HG02973 (cell line): ENCODE measurements around the gene FBXO28.
A peak's percentile ranks its signal among the peaks of the same experiment; 100 is the strongest.
"Not testable (repeated sequence)": the region's sequence is repeated elsewhere in the genome, so short reads cannot be mapped to it uniquely, and the experiment has no call there.

Experiments
- ATAC-seq: cut with Tn5 transposase; IDR thresholded peaks from one replicate; pipeline ENCODE4 v1.9.1; 2021; ENCODE audit warnings: moderate library complexity; ENCODE audit not compliant: unreplicated experiment

FBXO28 gene, protein sequence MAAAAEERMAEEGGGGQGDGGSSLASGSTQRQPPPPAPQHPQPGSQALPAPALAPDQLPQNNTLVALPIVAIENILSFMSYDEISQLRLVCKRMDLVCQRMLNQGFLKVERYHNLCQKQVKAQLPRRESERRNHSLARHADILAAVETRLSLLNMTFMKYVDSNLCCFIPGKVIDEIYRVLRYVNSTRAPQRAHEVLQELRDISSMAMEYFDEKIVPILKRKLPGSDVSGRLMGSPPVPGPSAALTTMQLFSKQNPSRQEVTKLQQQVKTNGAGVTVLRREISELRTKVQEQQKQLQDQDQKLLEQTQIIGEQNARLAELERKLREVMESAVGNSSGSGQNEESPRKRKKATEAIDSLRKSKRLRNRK

DNA sequence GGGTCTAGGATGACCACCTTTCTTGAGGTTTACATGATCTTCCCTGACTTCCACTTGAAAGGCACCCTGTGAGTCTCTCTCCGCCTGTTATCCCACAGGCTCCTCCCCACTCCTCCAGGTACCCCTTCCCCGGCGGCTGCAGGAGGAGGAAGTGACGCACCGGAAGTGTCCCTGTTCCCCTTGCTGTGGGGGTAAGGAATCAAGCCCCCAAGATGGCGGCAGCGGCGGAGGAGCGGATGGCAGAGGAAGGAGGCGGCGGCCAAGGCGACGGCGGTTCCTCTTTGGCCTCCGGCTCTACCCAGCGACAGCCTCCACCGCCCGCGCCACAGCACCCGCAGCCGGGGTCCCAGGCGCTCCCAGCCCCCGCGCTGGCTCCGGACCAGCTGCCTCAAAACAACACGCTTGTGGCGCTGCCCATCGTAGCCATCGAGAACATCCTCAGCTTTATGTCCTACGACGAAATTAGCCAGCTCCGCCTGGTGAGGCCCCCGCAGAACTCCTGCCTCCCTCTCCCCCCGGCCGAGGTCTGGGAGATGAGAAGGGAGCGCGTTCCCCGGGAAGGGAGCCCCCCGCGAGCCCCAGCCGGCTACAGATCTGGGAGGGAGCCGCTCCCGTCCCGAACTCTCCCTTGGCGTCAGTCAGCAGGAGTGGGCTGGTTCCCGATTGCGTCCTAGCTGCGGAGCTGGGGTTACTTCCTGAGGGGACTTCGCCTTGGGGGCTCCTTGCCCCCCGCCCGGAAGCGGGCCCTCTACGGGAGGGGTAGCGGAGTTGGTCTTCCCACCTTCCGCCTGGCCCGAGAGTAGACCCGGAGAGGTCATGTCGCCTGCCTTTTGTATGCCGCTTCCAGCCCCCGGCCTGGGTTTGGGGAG is at the start of gene FBXO28:
Gene FBXO28 (plus strand): TSS at position 194 of the 869 bp plus-strand sequence. CDS start 19 bp downstream, at position 213.
- peak; percentile 98 for ATAC-seq

DNA sequence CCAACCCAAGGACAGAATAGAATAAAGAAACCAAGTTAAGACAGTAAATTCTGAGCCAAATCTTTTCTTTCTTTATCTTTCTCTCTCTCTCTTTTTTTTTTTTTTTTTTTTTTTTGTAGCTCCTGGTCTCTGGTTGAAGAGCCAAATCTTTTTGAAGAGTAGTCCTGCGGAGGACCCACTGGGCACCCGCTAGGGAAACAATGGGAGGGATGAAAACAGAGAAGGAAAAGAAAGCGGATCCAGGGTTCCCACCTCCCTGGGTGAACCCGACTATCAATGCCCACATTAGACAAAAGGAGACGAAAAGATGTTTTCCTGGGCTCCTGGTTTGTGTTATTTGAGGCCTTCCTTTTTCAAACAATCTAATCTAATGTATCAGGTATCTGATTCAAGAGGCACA is 49.8 kb upstream of the FBXO28 start:
- ATAC-seq = no peak

DNA sequence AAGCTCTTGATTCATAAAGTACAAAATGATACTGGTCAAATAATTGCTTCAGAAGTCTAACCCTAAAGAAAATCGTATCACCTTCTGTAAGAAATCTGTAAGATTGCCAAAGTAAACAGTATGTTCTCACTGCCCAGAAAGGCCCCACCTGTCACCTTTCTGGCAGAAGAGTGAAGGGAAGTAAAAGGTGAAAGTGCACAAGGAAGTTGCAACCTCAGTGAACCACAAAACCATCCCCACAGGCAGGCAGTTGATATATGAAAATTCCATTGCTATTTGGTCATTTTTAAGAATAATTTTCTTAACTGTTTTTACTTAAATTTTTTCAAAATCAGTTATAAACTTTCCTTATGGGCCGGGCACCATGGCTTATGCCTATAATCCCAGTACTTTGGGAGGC is 48.5 kb upstream of the FBXO28 start:
- ATAC-seq = no peak

DNA sequence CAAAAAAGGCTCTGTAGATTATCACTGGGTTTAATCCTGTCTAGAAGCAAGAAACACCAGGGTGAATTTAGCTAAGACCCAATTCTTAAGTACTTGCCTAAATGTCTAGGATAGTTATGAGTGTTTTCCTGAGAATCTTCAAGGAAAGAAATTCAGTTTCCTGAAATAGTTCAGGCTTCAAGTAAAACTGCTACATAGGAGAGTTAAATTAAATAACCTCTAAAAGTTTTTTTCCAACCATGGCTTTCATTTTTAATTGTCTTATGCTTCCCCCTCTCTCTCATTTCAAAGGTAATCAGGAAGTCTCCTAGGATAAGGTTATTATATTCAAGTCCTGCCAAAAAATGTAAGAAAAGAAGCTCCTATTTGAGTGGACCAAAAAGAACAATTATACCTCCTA is 46.7 kb upstream of the FBXO28 start:
- ATAC-seq = no peak

DNA sequence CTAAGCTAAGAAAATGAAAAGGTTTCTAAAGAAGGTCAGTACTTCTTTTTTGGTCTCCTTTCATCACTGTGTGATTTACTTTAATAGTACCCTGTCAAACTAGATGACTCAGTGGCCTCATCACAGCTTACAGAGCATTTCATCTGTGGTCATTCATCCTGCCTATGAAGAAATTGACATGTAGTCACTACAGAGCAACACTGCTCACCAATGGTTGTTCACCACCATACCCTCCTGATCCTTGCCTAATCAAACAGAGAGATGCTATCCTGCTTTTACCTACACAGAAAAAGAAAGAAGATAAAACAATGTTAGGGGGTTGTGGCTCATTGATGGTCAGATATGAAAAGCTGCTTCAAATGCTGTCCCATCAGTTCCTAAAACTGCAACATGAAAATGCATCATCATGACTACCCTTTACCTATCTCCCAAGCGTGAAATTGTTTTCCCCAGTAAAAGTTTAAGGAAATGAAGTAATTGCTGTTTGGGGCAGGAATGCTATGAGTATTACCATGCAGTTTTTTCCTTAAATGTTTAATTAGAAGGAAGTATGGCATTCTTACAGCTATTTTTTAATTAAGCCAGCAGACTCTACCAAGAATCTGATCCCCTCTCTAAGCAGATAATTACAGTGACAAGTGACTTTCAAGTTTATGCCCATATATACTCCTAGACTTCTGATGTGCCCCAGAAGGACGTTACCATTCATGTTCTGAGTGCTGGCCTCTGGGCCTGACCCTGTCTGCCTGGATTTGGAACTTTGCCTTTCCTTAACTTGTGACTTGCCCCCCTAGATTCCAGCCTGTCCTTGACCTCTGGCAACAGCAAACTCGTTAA is 46.1 kb upstream of the FBXO28 start:
- ATAC-seq = no peak

DNA sequence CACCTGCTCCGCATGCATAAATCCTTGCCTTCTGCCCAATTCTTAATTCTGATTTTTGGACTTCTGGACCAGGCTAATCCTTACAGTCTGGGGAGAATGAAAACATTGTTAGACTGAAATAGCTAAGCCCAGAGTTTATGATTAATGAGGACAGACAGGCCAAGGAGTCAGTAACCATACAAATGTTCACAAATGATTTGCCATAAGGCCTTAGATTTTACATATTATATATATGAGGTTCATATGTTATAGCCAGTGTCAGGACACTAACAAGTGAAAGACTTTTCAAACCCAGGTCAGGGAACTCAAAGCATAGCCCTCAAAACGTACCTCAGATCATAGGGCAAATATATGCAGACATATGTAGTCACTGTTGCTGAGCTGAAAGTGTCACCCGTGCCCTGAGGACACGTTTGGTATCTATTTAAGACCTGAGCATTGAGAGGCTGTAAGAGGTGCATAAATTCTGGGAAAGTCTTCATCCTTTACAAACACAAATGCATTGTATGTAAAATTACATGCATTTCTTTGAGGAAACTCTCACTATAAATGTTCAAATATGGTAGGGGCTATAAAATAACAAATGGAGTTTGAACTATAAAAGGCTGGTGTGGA is 45.3 kb upstream of the FBXO28 start:
- no peak for ATAC-seq

DNA sequence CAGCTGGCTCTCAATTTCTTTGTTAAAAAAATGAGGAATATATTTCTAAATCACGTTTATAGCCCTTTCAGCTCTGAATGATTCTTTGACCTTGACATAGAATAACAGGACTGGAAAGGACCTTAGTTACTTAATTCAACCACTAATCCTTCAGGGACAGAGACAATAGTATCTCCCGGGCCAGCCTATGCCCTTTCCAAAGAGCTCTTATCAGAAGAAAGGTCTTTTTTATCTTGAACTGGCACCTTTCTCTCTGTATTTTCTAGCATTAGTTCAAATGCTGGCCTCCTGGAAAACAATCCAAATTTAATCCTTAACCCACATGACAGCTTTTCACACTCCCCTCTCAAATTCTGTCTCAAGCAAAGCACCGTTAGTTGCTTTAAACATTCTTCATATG is 44.8 kb upstream of the FBXO28 start:
- no peak for ATAC-seq

DNA sequence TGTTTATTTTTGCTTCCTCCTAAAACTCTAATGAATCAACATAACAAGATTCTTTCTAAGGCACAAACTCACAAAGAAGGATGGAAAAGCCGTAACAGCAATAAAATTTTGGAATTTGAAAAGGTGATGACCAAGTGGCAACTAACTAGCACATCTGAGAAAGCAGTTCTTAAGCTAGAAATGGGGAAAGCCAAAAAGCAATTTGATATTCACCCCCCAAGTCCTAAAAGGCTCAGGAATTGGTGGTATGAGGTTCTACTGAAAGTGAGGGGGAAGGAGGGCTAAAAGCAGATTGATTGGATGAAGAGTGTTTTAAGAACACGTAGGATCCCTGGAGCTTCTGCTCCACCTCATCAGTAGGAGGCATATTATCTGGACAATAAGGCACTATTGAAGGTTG is 43.4 kb upstream of the FBXO28 start:
- no peak for ATAC-seq

DNA sequence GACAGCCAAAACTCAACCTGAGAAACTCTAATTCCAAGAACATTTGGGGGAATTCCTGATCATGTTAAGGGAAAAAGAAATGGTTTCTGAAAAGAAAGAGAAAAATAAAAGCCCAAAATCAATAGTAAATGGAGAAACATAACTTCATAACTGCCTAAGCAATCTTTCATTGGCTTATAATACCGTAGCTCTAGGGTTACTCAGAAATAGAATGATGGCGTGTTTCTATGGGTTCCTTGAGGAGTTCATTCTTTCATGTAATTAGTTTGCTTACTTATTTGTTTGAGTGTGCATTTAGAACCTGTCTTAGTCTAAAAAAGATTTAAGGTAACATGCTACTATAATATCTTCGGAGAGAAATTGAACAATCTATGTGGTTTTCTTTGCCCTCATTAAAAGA is 37.5 kb upstream of the FBXO28 start:
- ATAC-seq = no peak

DNA sequence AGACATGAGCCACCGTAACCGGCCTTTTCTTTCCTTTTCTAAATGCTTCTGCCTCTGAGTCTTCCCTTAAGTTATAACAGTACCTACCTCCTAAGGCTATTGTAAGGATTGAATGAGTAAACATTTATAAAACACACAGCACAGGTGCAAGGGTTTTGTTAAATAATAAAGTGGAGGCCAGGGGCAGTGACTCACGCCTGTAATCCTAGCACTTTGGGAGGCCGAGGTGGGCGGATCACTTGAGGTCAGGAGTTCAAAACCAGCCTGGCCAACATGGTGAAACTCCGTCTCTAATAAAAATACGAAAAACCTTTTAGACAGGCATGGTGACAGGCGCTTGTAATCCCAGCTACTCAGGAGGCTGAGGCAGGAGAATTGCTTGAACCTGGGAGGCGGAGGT is 34.3 kb upstream of the FBXO28 start:
- ATAC-seq = not testable (repeated sequence)

DNA sequence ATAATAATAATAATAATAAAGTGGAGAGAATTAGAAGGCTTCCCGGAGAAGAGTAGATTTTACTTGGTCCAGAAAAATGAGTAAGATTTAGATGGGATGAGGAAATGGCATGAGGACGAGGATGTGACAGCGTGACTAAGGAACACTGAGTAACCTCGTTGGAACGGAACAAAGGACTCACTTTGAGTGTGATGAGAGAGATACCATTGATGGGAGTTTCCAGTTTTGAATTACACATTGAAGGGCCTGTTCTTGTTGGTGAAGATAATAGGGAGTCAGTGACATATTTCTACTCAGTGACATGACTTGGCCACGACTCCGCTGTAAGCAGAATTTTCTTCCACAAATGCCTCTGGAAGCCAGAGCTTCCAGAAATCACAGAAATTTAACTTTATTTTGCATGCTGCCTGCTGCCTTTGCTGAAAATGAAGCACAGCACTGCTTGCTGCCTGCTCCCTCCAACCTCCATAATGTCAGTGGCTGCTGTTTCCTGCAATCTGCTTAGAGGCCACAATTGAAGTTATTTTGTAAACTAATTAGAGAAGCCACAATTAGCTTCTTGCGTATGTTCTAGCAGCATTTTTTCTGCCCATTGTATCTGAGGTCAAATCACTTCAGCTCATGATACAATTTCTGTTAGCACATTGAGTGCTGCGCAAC is 33.7 kb upstream of the FBXO28 start:
- no peak for ATAC-seq

DNA sequence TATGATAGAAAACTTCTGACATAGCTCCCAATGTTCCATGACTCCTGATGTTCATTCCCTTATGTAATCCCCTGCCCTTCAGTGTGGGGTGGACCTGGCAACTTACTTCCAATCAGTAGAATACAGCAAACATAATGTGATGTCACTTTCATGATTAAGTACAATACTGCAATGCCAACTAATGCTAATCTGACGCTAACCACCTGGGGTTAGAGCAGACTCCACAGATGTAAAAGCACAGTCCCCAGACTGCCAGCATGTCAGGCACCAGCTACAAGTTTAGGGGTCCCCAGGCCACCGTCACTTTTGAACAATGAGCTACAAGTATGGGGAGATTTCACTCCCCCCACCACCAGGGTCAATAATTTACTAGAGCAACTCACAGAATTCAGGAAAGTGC is 32.3 kb upstream of the FBXO28 start:
- ATAC-seq = no peak

DNA sequence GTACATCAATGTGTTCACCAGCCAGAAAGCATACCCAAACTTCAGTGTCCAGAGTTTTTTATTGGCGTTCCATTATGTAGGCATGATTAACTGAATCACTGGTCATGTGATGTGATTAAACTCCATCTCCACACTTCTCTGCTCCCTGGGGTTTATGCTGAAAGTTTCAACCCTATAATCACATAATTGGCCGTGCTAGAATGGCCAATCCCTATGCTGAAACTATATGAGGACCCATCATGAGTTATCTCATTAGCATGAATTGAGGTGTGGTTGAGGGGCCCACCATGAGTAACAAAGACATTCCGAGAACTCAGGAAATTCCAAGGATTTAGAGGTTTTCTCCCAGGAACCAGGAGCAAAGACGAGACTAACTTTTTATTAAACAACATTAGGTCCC is 31.8 kb upstream of the FBXO28 start:
- no peak for ATAC-seq

DNA sequence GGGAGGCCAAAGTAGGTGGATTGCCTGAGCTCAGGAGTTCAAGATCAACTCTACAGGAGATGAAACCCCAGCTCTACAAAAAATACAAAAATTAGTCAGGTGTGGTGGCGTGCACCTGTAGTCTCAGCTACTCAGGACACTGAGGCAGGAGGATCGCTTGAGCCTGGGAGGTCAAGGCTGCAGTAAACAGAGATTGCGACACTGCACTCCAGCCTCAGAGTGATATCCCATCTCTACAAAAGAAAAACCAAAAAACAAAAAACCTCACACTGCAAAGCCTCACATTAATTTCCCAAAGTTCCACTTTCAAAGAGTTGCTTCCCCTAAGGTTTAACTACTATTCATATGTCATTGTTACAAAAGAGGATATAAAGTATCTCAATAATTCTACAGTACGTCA is 29.0 kb upstream of the FBXO28 start:
- no peak for ATAC-seq

DNA sequence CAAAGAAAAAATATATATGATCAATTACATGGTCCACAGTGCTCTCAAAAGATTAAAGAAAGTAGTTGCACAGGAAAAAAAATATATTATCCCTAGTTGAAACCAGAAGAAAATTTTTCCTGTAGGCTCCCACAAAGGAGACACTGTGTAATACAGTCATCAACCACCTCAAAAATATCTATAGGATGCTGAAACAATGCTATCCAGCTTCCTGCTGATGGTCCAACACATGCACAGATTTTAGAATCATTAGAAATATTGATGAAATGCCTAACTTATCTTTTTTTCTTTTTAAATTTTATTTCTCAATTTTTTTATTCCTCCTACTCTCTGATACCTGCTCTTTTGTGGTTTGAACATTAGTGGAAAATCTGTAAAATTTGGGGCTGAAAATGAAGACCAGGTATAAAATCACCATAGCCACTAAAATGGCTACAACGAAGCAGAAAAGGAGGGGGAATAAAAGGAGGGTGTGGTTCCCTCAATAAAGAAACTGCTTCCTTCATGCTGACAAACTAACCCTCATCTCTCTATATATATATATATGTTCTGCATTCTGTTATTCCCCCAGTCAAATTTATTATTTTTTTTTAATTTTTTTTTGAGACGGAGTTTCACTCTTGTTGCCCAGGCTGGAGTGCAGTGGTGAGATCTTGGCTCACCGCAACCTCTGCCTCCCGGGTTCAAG is 28.3 kb upstream of the FBXO28 start:
- ATAC-seq = no peak

DNA sequence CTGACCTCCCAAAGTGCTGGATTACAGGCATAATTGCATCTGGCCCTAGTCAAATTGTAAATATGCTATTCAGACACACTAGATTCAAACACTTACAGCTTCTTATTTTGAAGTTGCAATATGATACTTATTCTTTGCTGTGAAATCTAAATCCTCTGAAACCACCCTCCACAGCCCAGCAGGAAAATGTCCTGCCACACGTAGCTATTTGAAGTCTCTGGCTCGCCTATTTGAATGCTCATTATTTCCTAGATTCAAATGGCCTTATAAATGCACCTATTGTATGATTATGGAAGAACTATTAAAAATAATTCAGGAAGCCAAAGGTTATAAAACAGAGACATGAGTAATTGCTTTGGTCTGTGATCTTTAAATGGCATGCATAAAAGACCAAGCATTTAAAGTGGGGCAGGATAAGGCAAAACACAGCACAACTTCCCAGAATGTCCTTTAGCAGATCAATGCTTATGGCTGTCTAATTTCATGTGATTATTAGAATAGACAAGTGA is 26.6 kb upstream of the FBXO28 start:
- ATAC-seq = no peak

DNA sequence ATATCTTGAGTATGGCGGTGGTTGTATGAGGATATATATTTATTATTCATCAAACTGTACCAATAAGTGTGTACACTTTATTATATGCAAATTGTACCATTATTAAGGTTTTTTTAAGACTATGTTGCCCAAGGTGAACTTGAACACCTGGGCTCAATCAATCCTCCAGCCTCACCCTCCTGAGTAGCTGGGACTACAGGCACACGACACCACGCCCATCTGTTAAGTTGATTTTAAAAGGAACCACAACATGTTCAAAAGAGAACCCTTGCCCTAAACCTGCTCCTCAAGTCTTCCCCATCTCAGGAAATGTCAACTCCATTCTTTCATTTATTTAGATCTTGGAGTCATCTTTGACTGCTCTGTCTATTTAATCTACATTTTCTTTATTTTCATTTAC is 24.3 kb upstream of the FBXO28 start:
- ATAC-seq = no peak

DNA sequence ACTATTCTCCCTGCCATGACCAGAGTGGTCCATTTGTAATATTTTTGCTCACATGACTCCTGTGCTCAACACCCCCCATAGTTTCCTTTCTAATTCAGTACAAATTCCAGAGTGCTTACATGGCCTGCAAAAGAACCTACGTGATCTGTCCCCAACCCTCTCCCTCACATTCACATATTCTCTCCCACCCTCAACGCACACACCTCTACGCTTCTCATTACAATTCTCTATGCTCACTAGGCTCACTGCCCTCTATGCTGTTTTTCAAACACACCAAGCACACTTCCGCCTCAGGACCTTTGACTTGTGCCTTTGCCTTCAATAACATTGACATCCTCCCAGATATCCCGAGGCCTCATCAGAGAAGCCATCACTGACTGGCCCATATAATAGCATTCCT is 23.8 kb upstream of the FBXO28 start:
- ATAC-seq = no peak

DNA sequence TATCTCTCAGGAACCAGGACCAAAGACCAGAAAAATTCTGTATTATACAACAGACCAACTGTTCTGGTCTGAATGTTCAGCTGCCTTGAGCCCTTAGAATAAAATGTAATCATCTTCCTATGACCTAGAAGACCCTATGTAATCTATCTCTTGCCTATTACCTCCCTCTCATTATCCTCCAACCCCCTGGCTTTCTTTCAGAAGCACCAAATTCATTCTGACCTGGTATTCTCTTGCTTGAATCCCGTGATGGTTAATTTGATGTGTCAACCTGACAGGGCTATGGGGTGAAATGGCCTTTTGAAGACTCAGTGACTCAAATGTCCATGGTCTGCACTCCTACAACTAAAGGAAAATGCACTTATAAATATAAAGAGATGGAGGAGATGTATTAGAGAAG is 21.8 kb upstream of the FBXO28 start:
- no peak for ATAC-seq

DNA sequence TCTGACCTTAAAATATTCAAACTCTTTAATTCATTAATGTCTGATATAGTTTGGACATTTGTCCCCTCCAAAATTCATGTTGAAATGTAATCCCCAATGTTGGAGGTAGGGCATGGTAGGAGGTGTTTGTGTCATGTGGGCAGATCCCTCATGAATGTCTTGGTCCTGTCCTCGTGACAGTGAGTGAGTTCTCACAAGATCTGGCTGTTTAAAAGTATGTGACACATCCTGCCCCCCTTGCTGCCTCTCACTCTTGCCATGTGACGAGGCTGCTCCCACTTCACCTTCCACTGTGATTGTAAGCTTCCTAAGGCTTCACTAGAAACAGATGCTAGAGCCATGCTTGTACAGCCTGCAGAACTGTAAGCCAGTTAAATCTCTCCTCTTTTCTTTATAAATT is 21.3 kb upstream of the FBXO28 start:
- ATAC-seq = no peak
